ENCODE data around the gene ATXN1. TPM values are rescaled to one million over a fixed set of nuclear protein-coding genes. Genes with fewer than 3 reads are reported as not detected.

Gene ATXN1
- total RNA-seq, 1 experiment from 2014 or later = under 0.01 TPM

DNA sequence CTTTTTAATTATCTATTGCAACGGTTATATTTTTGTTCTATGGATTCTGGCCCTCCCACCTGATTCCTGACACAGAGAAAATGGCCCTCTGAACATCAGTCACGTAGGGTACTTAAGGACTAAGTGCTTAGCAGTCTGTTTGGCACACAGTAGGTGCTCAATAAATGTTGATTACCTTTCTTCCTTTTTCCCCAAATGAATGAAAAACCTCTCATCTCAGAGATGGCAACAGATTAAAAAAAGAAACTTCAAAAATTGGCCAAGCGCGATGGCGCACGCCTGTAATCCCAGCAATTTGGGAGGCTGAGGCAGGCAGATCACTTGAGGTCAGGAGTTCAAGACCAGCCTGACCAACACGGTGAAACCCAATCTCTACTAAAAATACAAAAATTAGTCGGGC, 31.5 kb downstream of the ATXN1 start:
- no peak for DNase-seq (ENCODE audit: low spot score)
- in situ Hi-C loops (cut with HindIII; ENCODE audit: low sequenced_read_pairs) = no loop called here

DNA sequence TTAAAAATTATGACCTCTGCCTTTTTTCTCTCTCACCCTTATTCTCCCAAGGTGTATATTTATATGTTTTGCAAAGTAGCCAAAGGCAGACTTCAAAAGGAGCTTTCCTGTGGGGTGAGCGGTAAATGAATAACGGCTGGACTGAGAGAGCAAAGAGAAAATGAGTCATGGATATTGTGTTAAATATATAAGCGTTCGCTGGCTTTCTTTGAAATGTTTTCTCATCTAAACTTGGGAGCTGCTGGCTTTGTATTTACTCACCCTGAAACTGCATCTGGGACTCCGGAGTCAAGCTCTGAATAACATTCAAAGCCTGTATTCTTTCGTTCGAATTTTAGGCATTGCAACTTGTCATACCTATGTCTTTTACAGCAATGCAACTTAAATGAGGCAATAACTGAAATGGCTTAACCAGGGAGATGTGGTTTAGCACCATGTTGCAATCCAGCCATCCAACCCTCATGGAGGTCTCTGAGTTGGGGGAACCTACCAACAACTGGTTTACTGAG, 32.0 kb downstream of the ATXN1 start:
- no peak for DNase-seq (ENCODE audit: low spot score)
- in situ Hi-C loops (cut with HindIII; ENCODE audit: low sequenced_read_pairs) = no loop called here

DNA sequence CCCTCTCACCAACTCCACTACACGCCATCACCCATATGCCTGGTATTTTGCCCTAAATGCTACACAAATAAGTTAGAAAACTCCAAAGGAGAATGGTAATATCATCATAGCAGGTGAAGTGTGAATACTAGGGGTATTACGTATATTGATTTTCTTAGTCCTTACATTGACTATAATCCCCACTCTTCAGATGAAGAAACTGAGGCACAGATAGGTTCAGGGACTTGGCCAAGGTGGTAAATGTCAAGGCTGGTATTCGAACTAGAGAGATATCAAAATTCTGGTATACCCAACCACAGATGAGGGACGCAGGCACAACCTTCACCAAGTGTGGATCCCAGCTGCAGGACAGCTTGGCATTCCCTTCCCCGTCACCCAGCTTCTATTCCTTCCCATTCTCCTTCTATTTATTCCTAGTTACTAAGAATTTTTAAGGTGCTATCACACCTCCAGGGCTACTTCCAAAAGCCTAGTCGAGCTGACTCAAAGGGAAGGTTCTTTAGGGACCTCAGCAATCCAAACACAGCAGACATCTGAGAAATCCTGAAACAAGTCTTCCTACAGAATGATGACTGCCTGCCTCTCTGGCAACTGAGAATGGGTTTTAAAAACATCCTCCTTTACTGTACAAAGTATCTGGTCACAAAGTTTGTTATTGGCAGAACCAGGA, 32.6 kb downstream of the ATXN1 start:
- no peak for DNase-seq (ENCODE audit: low spot score)
- in situ Hi-C loops (cut with HindIII; ENCODE audit: low sequenced_read_pairs) = no loop called here

- in situ Hi-C loops (cut with HindIII; ENCODE audit: low sequenced_read_pairs) = no loop called here
These were observed 33.3 kb downstream of the ATXN1 start for GRCh38 chr6:16727996-16728395.

GRCh38 chr6:16725145-16725864, 36.0 kb downstream of the ATXN1 start:
- in situ Hi-C loops (cut with HindIII; ENCODE audit: low sequenced_read_pairs) = no loop called here
- DNase-seq (ENCODE audit: low spot score) = no peak

More at GRCh38 chr6:16727996-16728395, 33.3 kb downstream of the ATXN1 start:
- no peak for DNase-seq (ENCODE audit: low spot score)

DNA sequence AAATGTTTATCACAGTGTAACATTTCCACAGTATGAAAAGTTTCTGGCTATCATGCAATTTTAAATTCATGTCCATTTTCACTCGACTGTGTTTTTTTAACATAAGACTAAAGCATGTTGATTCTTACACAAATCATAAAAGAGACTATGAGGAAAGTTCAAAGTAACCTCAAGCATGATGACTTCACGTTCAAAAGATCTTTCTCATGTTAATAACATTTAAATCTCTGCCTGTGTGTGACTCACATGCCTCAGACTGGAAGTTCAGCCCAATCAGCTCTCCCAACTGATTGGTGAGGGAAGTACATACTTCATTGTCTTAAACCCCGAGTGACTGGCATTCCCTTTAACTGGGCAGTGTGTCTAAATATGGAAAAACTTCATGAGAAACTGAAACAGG, 37.4 kb downstream of the ATXN1 start:
- in situ Hi-C loops (cut with HindIII; ENCODE audit: low sequenced_read_pairs) = no loop called here
- no peak for DNase-seq (ENCODE audit: low spot score)

- in situ Hi-C loops (cut with HindIII; ENCODE audit: low sequenced_read_pairs) = no loop called here
- no peak for DNase-seq (ENCODE audit: low spot score)
These were observed 37.9 kb downstream of the ATXN1 start for GRCh38 chr6:16723402-16723801.

DNA sequence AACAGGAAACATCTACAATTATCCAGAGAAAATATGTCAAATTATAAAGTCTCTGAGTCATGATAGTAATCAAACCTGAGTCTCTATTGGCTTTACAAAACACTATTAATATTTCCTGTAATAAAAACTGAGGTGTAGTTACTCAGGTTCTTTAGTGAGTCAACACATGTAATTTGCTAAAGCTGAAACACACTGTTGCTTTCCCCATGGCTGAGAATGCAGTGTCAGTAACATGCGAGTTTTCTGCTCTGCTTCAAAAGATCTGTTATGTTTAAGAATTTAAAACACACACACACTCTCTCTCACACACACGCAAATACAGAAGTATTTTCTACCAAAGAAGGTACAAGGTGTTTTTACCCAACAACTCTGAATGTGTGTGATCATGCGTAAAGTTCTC, 38.6 kb downstream of the ATXN1 start:
- DNase-seq (ENCODE audit: low spot score) = no peak
- in situ Hi-C loops (cut with HindIII; ENCODE audit: low sequenced_read_pairs) = no loop called here

DNA sequence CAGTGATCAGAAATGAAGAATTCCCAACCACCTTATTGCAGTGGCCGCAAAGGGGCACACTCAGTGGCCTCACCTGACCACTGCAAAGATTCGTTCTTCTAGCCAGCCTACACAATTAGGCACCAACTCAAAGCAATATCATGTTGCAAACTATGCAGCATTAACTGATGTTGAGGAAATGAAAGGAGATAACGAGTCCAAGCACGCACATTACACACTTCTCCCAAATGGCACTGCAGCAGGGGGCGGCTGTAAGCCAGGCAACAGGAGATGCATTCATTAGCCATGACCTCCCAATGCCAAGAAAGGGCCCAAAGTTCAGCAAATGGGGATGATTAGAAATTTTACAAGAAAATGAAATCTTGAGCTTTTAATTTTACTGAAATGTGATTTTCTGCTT, 39.3 kb downstream of the ATXN1 start:
- in situ Hi-C loops (cut with HindIII; ENCODE audit: low sequenced_read_pairs) = no loop called here
- DNase-seq (ENCODE audit: low spot score) = no peak

DNA sequence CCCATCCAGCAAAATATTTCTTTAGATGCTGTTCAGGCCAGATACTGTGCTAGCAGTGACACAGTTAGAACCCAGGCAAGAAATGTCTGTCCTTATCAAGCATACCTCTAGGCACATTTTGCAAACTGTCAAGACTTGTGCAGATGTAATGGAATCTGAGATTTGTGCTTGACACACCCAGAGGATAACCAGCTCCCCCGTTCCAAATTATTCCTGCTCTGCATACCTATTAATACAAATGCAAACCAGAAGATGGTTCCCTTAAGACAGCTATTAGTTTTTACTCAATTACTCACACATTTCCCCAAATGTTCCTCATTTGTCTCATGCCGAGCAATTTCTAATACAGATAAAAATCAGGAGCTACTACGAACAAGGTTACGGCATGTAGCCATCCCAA, 40.4 kb downstream of the ATXN1 start:
- DNase-seq (ENCODE audit: low spot score) = no peak
- in situ Hi-C loops (cut with HindIII; ENCODE audit: low sequenced_read_pairs) = no loop called here

- no peak for DNase-seq (ENCODE audit: low spot score)
- in situ Hi-C loops (cut with HindIII; ENCODE audit: low sequenced_read_pairs) = no loop called here
These were observed 41.8 kb downstream of the ATXN1 start for GRCh38 chr6:16719488-16719887.

DNA sequence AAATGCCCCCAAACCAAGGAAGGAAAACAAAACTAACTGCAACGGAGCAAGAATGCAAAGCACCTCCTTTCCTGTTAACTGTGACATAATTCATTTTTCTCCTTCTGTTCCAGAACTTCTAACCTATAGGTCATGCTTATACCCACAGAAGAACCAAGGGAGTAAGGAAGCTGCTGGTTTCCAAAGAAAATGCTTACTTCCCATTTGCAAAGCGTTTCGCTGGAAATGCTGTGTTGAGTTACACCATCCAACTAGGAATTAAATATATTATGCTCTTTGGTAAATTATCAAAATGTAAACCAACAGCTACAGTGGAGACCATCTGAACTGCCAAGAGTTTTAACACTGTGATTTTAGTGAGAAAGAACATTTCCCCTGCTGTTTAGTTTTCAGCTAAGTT, 42.9 kb downstream of the ATXN1 start:
- no peak for DNase-seq (ENCODE audit: low spot score)
- in situ Hi-C loops (cut with HindIII; ENCODE audit: low sequenced_read_pairs) = no loop called here

- in situ Hi-C loops (cut with HindIII; ENCODE audit: low sequenced_read_pairs) = no loop called here
- DNase-seq (ENCODE audit: low spot score) = peak; percentile 75
These were observed 43.9 kb downstream of the ATXN1 start for GRCh38 chr6:16717275-16717942.

- no peak for DNase-seq (ENCODE audit: low spot score)
- in situ Hi-C loops (cut with HindIII; ENCODE audit: low sequenced_read_pairs) = no loop called here
These were observed 44.9 kb downstream of the ATXN1 start for GRCh38 chr6:16716321-16716858.

- DNase-seq (ENCODE audit: low spot score) = no peak
- in situ Hi-C loops (cut with HindIII; ENCODE audit: low sequenced_read_pairs) = no loop called here
These were observed 47.7 kb downstream of the ATXN1 start for GRCh38 chr6:16713597-16713996.

DNA sequence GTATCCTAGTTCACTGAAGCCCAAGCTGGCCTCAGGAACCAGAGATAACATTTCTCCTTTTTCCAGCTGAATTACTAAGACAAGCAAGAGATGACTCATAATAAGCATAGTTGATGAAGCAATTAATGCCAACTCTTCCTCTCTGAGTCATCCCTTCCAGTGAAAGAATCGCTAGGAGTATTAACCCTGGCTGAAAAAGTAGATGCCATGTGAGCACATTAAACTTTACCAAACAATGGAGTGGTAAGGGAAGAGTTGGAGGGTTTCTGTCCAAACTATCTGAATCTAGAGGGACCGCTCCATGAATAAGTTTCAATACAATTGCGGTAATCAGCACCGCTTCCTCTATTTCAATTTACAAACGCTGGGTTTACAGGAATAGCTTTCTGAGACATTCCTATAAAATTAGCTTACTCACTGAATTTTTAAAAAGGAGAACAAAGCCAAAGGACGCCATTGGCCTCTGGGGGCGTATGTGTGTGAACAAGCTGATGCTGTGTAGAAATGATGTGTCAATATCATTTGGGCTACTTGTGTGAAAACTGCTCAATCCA, 48.3 kb downstream of the ATXN1 start:
- DNase-seq (ENCODE audit: low spot score) = peak; percentile 37
- in situ Hi-C loops (cut with HindIII; ENCODE audit: low sequenced_read_pairs) = no loop called here

GRCh38 chr6:16712255-16712930, 48.9 kb downstream of the ATXN1 start:
- in situ Hi-C loops (cut with HindIII; ENCODE audit: low sequenced_read_pairs) = no loop called here
- DNase-seq (ENCODE audit: low spot score) = no peak

- DNase-seq (ENCODE audit: low spot score) = no peak
- in situ Hi-C loops (cut with HindIII; ENCODE audit: low sequenced_read_pairs) = no loop called here
These were observed 49.6 kb downstream of the ATXN1 start for GRCh38 chr6:16711546-16712254.

Measured in G401 (cell line).